ENCODE results near the gene SLC12A8.

Gene SLC12A8

GRCh38 chr3:125250973-125251372 lies 38.4 kb upstream of the SLC12A8 start:
- TF ChIP-seq CTCF (IDR thresholded peaks at IDR 0.05; ENCODE audit: low read depth, low read length, missing control alignments): no peak
- no peak overlapping the region for H3K4me3 ChIP-seq (replicated peaks; ENCODE audit: low read depth, low read length)
- no peak for DNase-seq (ENCODE audit: extremely low read depth, low read depth)

DNA sequence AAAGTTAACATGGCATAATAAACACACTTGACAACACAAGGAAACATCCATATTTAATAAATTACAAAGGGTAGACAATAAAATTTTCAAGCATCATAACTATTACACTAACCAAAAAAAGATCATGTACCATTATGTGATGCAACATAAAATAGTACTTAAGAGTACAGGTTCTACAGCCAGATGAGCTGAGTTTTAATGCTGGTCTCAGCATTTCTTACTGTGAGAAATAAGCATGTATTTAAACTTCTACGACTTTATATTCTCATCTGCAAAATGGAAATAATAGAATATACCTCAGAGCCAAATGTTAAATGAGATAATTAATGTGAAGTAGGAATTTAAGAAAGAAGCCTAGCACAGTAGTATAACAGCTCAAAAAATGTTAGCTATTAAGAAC lies 33.7 kb upstream of the SLC12A8 start:
- TF ChIP-seq CTCF (IDR thresholded peaks at IDR 0.05; ENCODE audit: low read depth, low read length, missing control alignments): no peak
- DNase-seq (ENCODE audit: extremely low read depth, low read depth): no peak
- no peak overlapping the region for H3K4me3 ChIP-seq (replicated peaks; ENCODE audit: low read depth, low read length)

DNA sequence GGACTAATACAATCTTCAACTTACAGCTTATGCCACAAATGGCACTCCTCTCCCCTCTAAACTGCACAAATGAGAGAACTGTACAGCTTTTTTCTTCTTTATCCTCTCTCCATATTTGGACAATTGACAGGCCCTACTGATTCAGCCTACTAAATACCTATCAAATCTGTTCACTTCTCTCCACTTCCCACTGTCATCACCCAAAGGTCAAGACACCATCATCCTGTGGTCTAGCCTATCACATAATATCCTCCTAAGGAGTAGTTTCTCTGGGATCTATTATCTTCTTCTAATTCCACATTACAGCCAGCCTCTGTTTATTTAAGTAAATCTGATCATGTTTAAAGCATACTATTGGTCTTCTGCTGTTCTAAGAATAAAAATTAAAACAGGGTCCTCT lies 33.0 kb upstream of the SLC12A8 start:
- no peak for TF ChIP-seq CTCF (IDR thresholded peaks at IDR 0.05; ENCODE audit: low read depth, low read length, missing control alignments)
- DNase-seq (ENCODE audit: extremely low read depth, low read depth): no peak
- H3K4me3 ChIP-seq (replicated peaks; ENCODE audit: low read depth, low read length): no peak overlapping the region

DNA sequence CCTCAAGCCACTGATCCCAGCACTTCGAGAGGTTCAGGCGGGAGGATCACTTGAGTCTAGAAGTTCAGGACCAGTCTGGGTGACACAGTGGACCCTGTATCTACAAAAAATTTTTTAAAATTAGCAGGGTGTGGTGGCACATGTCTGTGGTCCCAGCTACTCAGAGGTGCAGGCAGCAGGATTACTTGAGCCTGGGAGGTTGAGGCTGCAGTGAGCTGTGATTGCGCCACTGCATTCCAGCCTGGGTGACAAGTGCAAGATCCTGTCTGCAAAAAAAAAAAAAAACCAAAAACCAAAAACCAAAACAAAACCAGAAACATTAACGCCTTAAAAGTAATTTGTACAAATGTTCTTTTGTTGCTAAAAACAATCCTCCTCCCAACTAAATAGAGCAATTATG lies 27.9 kb upstream of the SLC12A8 start:
- no peak for TF ChIP-seq CTCF (IDR thresholded peaks at IDR 0.05; ENCODE audit: low read depth, low read length, missing control alignments)
- no peak for DNase-seq (ENCODE audit: extremely low read depth, low read depth)
- no peak overlapping the region for H3K4me3 ChIP-seq (replicated peaks; ENCODE audit: low read depth, low read length)

DNA sequence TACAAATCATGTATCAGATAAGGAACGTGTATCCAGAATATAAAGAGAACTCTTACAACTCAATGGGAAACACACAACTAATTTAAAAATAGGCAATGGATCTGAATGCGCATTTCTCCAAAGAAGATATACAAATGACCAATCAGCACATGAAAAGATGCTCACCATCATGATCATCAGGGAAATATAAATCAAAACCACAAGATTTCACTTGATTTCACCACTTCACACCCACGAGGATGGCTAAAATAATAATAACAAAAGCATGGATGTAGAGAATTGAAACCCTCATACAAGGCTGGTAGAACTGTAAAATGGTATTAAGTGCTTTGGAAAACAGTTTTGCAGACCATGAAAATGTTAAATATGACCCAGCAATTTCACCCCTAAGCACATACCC lies 26.7 kb upstream of the SLC12A8 start:
- TF ChIP-seq CTCF (IDR thresholded peaks at IDR 0.05; ENCODE audit: low read depth, low read length, missing control alignments): no peak
- no peak for DNase-seq (ENCODE audit: extremely low read depth, low read depth)
- H3K4me3 ChIP-seq (replicated peaks; ENCODE audit: low read depth, low read length): no peak overlapping the region

- no peak overlapping the region for H3K4me3 ChIP-seq (replicated peaks; ENCODE audit: low read depth, low read length)
- DNase-seq (ENCODE audit: extremely low read depth, low read depth): no peak
- no peak for TF ChIP-seq CTCF (IDR thresholded peaks at IDR 0.05; ENCODE audit: low read depth, low read length, missing control alignments)
These were observed 26.2 kb upstream of the SLC12A8 start for GRCh38 chr3:125238759-125239158.

- H3K4me3 ChIP-seq (replicated peaks; ENCODE audit: low read depth, low read length): no peak overlapping the region
- DNase-seq (ENCODE audit: extremely low read depth, low read depth): no peak
- no peak for TF ChIP-seq CTCF (IDR thresholded peaks at IDR 0.05; ENCODE audit: low read depth, low read length, missing control alignments)
These were observed 23.9 kb upstream of the SLC12A8 start for GRCh38 chr3:125236331-125236903.
